Thyroid gland (tissue), 4 donors: ENCODE data around the gene CLIP3.

ENCODE experiments used
- POLR2A ChIP-seq, 2 donors: fragments of 450-650 bp; IDR thresholded peaks; one replicate each; pipeline ENCODE4 v1.6.1; 2017; ENCODE audit warnings: antibody characterized with exemption in 2 of 2, mild to moderate bottlenecking in 2 of 2, moderate library complexity in 1 of 2
- TF ChIP-seq, protein P1 (sequence below), 6 experiments: fragments of 200-600 bp in 3 of 6; fragments of 450-650 bp in 3 of 6; sonication (generic) in 3 of 6; IDR thresholded peaks; one replicate each; pipeline ENCODE4 v1.5.1; 2016 to 2019; ENCODE audit warnings: antibody characterized with exemption in 6 of 6, mild to moderate bottlenecking in 2 of 6, inconsistent platforms in 1 of 6, moderate library complexity in 1 of 6

DNA sequence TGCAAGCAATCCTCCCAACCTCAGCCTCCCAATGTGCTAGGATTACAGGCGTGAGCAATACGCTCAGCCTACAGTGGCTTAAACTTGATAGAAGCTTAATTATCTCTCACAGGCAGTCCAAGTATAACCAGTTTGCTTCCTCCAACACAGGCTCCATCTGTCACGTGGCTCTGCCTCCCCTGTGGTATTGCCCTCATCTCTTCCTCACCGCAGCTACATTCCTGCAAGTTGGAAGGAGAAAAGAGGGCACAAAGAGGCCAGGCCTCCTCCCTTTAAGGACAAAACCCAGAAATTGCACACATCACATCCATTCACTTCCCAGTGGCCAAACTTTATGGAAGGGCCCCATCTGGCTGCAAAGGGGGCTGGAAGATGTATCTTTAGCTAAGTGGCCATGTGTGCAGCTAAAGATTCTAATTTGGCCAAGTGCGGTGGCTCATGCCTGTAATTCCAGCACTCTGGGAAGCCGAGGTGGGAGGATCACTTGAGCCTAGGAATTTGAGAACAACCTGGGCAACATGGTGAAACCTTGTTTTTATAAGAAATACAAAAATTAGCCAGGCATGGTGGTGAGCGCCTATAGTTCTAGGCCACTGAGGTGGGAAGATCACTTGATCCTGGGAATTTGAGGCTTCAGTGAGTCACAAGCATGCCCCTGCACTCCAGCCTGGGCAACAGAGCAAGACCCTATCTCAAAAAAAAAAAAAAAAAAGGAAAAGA lies 40.8 kb downstream of the CLIP3 start:
- TF ChIP-seq, protein P1, sequence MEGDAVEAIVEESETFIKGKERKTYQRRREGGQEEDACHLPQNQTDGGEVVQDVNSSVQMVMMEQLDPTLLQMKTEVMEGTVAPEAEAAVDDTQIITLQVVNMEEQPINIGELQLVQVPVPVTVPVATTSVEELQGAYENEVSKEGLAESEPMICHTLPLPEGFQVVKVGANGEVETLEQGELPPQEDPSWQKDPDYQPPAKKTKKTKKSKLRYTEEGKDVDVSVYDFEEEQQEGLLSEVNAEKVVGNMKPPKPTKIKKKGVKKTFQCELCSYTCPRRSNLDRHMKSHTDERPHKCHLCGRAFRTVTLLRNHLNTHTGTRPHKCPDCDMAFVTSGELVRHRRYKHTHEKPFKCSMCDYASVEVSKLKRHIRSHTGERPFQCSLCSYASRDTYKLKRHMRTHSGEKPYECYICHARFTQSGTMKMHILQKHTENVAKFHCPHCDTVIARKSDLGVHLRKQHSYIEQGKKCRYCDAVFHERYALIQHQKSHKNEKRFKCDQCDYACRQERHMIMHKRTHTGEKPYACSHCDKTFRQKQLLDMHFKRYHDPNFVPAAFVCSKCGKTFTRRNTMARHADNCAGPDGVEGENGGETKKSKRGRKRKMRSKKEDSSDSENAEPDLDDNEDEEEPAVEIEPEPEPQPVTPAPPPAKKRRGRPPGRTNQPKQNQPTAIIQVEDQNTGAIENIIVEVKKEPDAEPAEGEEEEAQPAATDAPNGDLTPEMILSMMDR (IDR thresholded peaks at IDR 0.05) = no peak
- TF ChIP-seq POLR2A (IDR thresholded peaks at IDR 0.05) = no peak
